HuH-7 (cell line): ENCODE data around the gene KRTAP5-1.
"Not testable (repeated sequence)": the region's sequence is repeated elsewhere in the genome, so short reads cannot be mapped to it uniquely, and the experiment has no call there.

Experiments used
- DNase-seq: peaks from one replicate; pipeline ENCODE4 v3.0.0; 2011; ENCODE audit warnings: low spot score

KRTAP5-1 gene, protein sequence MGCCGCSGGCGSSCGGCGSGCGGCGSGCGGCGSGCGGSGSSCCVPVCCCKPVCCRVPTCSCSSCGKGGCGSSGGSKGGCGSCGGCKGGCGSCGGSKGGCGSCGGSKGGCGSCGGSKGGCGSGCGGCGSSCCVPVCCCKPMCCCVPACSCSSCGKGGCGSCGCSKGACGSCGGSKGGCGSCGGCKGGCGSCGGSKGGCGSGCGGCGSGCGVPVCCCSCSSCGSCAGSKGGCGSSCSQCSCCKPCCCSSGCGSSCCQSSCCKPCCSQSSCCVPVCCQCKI

DNA sequence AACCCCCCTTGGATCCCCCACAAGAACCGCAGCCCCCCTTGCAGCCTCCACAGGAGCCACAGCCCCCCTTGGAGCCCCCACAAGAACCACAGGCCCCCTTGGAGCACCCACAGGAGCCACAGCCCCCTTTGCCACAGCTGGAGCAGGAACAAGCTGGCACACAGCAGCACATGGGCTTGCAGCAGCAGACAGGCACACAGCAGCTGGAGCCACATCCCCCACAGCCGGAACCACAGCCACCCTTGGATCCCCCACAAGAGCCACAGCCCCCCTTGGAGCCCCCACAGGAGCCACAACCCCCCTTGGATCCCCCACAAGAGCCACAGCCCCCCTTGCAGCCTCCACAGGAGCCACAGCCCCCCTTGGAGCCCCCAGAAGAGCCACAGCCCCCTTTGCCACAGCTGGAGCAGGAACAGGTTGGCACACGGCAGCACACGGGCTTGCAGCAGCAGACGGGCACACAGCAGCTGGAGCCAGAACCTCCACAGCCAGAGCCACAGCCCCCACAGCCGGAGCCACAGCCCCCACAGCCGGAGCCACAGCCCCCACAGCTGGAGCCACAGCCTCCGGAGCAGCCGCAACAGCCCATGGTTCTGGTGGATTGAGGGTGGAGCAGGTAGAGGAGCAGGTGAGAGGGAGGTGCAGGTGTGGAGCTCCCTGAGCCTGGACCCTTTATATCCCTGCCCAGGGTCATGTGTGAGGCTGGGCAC is at the start of gene KRTAP5-1:
KRTAP5-1 (minus strand) TSS at position 623 of the 710 bp plus-strand sequence; CDS start at position 589, 34 bp downstream.
- DNase-seq, result not testable (repeated sequence)

DNA sequence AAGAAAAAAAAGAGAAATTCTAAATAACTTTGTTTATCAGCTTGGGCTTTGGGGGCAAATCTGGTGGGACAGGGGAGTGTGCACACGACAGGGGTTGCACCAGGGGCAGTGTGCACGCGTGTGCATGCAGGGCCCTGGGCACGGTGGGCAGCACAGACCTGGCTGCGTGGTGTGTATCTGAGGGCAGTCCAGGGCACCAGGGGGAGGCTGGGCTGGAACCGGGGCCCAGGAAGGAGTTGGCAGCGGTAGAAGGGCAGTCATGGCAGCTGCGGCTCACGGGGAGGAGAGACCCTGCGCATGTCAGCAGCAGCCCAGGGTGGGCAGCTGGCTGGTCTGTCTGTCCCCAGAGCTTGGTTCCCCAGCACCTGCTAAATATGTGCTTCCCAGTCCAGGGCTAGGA is 48.8 kb upstream of the KRTAP5-1 start:
- DNase-seq, result no peak

DNA sequence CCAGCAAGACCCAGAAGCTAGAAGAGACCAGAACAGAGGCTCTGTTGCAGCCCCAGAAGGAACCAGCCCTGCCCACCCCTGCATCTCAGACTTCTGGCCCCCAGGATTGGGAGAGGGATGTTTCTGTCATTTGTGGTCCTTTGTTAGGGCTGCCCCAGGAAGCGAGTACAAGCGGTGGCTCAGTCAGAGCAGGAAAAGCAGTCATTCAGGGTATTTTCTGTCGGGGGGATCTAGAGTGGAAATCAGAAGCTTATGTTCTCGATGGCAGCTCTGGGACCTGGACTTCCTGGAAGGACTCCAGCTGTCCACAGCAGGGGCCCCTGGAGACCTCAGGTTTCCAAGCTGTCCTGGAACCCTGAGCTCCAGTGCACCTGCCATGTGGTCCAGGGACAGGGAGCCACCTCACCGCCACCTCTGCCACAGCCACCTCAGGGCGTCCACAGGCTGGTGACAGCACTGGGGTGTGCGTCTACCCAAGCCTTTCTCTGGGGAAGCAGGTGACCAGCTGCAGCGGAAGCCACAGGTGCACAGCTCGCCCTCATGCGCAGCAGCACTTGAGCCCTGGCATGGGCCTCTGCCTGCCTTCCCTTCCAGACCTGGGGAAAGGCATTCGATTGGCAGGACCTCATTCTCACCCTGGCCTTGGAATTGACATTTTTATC is 47.1 kb upstream of the KRTAP5-1 start:
- no peak for DNase-seq

DNA sequence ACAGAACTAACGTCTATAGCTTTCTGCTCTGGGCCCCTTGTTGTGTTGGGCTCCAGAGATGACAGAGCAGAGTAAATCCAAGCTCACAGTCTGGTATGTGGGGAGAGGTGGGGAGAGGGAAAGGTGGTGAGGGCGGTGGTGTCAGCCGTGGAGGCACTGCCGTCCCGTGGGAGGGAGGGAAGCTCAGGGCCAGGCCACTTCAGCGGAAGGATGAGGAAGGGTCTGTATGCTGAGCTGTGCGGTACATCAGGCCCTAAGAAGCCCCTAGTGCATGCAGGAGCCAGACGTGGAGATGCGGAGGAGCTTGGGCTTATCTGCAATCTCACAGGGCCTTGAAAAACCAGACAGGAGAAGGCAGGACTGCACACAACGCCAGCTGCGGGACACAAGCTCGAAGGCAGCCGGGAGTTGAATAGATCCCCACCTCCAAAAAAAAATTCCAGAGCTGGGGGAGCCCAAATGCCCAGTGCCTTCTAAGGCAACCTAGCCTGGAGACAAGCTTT is 46.0 kb upstream of the KRTAP5-1 start:
- DNase-seq, result no peak

DNA sequence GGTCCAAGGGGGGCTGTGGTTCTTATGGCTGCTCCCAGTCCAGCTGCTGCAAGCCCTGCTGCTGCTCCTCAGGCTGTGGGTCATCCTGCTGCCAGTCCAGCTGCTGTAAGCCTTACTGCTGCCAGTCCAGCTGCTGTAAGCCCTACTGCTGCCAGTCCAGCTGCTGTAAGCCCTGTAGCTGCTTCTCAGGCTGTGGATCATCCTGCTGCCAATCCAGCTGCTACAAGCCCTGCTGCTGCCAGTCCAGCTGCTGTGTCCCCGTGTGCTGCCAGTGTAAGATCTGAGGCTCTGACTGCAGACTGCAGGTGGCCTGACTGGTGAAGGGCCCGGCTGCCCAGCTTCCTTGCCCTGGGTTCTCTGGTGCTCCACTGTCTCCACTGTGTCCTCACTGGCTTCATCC is 45.2 kb upstream of the KRTAP5-1 start:
- DNase-seq, result no peak

DNA sequence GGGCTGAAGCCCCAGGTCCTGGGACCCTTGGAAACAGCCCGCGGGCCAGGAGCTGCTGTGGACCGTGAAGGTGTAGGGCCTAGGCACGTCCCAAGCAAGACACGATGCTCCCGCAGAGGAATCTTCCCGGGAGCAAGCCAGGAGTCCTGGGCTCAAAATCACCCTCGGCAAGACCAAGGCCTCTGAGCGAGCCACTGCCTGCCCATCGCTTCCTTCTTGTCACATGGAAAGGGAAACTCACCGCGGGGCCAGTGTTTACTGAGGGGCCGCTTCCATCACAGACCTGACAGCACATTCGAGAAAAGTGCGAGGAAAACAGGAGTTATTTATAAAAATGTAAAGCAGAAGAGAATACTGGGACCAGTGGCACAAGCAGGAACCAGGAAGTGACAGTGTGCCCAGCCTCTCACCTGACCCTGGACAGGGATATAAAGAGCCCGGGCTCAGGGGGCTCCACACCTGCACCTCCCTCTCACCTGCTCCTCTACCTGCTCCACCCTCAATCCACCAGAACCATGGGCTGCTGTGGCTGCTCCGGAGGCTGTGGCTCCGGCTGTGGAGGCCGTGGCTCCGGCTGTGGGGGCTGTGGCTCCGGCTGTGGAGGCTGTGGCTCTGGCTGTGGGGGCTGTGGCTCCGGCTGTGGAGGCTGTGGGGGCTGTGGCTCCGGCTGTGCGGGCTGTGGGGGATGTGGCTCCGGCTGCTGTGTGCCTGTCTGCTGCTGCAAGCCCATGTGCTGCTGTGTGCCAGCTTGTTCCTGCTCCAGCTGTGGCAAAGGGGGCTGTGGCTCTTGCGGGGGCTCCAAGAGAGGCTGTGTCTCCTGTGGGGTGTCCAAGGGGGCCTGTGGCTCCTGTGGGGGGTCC is 44.5 kb upstream of the KRTAP5-1 start, which contains the start of gene KRTAP5-5:
KRTAP5-5 (plus strand) TSS at position 450 of the 860 bp plus-strand sequence; CDS start at position 516, 66 bp downstream.
- no peak for DNase-seq

DNA sequence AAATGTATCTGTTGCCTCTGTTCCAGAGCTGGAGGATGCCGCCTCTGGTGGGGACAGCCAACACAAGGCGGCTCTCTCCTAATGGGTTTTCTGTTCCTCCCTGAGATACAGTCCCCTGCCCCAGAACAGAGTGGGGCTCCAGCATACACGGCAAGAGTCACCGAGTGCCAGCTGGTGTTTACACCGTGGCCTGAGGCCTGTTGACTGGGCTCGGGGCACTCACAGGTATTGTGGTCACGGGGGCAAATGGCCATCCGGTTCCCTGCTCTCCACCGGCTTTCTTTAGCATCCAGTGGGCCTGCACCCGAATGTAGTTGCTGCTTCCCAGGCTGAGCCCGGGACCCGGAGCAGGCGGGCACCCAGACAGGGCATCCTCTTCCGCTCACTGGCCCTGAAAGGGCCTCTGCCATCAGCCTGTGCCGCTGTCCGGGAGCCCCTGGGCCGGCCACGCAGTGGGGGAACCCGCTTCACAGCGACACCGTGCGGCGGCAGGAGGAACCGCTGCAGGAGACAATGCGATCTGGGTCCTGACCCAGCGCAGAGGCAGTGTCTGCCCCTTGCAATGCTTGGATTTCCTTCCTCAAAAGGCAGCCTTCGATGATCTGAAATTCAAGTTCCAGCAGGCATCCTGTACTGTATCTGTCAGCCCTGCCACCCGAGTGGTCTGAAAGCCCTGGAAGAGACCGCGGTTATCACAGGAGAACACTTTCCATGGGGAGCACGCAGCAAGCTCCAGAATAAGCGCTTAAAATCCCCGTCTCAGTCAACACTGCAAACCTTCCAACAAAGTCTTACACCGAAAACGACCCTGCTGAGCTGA is 43.6 kb upstream of the KRTAP5-1 start:
- peak; percentile 96 for DNase-seq

DNA sequence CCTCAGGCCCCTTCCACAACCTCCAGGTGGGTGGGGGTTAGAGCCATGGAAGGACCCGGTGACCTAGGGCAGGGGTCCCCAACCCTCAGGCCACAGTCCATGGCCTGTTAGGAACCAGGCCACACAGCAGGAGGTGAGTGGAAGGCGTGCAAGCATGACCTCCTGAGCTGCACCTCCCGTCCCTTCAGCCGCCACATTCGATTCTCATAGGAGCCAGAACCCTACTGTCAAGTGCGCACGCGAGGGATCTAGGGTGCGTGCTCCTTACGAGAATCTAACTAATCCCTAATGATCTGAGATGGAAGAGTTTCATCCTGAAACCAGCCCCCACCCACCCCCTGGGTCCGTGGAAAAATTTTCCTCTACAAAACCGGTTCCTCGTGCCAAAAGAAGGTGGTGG is 40.5 kb upstream of the KRTAP5-1 start:
- no peak for DNase-seq

DNA sequence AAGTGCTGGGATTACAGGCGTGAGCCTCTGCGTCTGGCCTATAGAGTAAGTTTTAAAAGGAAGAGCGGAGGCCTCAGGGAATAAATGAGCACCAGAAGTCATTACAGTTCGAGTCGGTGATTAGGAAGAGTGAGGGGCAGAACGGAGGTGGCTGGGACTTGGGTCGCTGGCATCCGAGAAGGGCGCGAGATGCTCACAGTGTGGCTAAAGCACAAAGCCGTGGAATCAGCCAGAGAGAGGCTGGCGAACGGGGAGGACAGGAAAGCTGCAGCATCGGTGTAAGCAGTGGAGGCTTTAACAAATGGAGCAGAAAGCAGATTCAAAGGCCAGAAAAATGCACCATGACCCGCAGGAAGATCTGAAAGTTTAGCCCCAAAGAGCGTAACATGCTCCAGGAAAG is 39.5 kb upstream of the KRTAP5-1 start:
- no peak for DNase-seq

DNA sequence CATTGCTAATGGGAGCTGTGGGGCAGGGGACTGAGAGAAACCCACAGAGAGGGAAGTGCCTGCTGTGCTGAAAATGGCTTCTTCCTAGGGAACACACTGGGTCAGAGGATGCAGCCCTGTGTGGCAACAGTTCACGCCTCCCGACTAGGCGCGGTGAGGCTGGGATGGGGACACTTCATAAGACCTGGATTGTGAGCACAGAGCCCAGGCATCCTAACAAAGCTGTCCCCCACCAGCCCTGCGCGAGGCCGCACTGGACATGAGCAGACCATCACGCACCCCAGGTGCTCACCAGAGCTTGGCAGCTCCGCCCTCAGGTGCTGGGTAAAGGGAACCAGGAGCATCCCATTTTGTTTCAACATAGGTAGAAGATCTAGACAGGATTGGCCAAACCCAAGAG is 38.6 kb upstream of the KRTAP5-1 start:
- no peak for DNase-seq

DNA sequence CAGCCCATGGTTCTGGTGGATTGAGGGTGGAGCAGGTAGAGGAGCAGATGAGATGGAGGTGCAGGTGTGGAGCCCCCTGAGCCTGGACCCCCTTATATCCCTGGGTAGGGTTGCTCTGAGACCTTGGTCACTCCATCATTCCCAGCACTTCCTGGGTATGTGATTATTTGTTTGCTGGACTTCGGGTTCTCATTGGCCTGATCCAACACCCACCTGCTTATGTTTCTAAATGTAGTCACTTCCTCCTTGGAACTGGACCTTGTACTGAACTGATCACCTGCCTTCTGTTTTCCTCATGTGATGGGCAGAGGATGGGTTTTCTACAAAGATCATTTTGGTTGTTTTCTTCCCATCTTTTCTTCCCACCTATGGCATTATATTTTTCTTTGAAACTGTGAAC is 37.0 kb upstream of the KRTAP5-1 start, which contains the start of gene KRTAP5-4:
KRTAP5-4 (minus strand) TSS at position 53 of the 400 bp plus-strand sequence; CDS start at position 8, 45 bp downstream.
- DNase-seq, result no peak

DNA sequence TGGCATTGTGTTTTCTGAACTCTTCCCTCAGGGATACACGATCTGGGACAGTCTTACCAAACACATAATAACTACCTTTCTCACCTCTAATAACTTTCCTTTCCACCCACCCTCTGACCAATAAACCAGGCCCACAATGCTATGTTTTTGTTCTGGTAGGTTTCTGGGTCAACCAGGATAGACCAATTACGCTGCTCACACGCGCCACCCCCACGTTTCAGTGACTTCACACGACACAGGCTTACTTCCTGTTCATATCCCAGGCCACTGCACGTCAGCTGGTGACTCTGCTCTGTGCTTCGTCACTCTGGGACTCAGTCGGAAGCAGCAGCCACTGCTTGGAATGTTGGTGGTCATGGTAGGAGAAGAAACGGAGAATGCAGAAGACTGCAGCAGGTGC is 34.4 kb upstream of the KRTAP5-1 start:
- no peak for DNase-seq

DNA sequence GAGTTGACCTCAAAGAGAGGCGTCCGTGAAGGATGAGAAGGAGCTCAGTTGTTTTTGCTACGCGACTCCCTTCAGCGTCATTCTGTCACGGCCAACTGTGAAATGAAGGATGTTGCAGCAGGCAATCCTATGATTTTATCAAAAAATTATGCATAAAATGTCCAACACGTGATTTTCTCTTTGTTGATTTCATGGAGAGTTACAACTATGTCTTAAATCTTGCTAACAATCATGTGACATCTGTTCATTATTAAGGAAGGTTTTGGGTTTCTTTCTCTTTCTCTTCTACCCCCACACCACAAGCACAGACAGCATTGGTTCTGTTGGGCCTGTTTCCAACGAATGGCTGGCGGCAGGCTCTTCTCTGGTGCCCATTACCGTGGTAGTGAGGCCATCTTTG is 33.1 kb upstream of the KRTAP5-1 start:
- DNase-seq, result no peak

DNA sequence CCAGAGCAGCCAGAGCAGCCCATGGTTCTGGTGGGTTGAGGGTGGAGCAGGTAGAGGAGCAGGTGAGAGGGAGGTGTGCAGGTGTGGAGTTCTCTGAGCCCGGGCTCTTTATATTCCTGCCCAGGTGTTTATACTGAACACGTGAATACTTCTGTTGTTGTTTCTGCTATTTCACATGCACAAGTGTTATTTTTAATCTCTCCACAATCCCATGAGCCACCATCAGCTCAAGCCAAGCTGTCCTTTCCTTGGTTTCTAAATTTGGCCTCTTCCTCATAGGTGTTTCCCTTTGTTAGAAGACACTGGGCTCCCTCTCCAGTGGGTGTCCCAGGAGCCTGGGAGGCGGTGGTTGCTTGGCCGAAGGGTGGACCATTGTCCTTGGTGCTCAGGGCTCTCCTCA is 23.3 kb upstream of the KRTAP5-1 start, which contains the start of gene KRTAP5-3:
KRTAP5-3 (minus strand) TSS at position 101 of the 400 bp plus-strand sequence; CDS start at position 23, 78 bp downstream.
- DNase-seq, result no peak

DNA sequence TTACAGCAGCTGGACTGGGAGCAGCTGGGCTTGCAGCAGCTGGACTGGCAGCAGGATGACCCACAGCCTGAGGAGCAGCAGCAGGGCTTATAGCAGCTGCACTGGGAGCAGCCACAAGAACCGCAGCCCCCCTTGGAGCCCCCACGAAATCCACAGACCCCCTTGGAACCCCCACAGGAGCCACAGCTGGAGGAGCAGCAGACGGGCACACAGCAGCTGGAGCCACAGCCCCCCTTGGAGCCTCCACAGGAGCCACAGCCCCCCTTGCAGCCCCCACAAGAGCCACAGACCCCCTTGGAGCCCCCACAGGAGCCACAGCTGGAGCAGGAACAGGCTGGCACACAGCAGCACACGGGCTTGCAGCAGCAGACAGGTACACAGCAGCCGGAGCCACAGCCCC is 22.8 kb upstream of the KRTAP5-1 start:
- DNase-seq, result not testable (repeated sequence)

DNA sequence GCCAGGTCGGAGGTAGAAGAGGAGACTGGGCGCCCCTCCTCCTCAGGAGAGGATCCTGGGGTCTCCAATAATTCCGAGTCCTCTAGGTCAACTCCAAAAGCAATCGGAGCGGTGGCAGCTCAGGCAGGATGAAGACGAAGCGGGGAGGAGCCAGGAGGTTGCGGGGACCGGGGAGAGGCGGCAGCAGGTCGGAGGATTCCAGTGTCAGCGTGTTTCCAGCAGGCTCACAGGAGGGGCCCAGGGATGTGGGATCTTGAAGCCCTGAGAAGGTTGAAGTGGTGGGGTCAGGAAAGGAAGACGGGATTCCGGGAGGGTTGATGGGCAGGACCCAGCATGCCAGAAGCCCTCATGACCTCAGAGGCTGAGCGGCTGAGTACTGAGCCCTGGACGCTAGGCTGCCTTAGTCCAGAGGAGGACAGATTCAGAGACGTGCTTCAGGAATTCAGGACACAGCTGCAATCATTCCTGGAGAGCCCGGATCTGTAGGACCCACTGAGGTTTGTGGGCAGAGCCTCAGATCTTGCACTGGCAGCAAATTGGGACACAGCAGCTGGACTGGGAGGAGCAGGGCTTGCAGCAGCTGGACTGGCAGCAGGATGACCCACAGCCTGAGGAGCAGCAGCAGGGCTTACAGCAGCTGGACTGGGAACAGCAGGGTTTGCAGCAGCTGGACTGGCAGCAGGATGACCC is 22.2 kb upstream of the KRTAP5-1 start:
- not testable (repeated sequence) for DNase-seq

DNA sequence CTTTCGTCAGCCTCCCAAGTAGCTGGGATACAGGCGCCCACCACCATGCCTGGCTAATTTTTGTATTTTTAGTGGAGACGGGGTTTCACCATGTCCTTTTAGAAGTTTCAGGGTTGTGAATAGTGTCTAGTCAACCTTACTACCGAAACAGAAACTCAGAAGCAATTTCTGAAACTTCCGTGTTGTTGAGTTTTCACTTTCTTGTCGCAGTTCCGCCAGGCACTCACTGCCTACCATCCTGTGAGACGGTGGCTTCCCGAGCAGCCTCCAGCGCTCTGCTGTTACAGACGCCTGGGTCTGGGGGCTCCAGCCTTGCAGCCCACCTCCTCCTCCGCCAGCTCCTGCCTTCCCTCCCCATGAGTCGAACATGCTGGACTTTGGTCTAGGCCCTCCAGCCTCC is 20.8 kb upstream of the KRTAP5-1 start:
- not testable (repeated sequence) for DNase-seq

DNA sequence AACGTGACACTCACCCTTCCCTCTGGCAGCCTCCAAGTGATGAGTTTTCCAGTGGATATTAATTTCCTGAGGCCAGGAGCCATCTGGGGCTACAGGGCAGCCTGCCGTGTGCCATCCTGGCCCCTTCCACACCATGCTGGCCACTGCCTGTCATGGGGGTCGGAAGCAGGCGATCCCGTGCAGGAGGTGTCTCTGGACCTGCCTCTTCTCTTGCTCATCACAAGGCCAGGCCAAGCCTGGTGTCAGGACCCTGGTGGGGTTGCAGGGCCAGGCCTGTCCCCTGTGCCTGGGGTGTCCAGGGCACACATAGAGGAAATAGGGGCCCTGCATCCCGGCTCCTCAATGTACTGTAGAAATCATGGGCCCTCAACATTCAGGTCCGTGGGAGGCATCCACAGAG is 19.6 kb upstream of the KRTAP5-1 start:
- DNase-seq, result no peak

DNA sequence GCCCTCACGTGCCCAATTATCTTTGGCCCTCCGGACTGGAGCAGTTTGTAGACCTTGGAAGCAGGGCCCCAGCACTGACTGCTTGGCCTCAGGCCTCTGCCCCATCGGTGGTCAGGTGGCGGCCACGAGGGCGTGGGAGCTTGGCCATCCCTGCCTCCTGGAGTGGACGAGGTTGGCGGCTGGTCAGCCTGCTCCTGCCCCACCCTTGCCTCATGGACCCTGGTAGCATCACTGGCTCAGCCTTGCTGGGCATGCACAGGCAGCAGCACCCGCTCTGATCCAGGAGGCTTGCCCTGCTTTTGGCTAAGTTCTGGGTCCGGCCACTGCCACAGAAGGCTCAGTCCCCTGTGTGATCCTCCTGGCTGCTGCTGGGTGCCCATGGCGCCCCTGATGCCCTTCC is 19.1 kb upstream of the KRTAP5-1 start:
- DNase-seq, result no peak

DNA sequence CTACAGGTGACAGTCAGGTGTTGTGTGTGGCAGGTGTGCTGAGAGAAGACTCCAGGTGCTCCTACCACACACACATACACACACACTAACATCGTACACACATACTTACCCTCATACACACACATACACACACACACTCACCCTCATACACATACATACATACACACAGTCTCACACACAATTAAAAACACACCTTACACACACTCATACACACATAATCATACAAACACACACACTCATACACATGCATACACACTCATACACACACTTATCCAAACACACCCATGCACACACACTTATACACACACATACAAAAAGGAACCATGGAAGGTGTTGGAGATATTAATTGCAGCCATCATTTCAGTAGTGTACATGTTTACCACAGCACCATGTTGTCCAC is 18.5 kb upstream of the KRTAP5-1 start:
- no peak for DNase-seq
